ENCODE data around the gene TMEM72. TPM values are rescaled to one million over a fixed set of nuclear protein-coding genes. Genes with fewer than 3 reads are reported as not detected.

TMEM72 gene
- total RNA-seq, 6 donors from 2014 or later, result 0.06 TPM; not detected in 5

GRCh38 chr10:44934416-44935200 lies 23.5 kb downstream of the TMEM72 start:
- H3K27me3 ChIP-seq, result no peaks in the 10 kb centered on the region
- no peaks in the 10 kb centered on the region for H3K9me3 ChIP-seq
- H3K4me1 ChIP-seq, result peaks cover 13 to 26% (median 20%) of the 10 kb centered on the region in 4 donors
- peak in 1 of 2 donors; percentile 54 for DNase-seq
- no peak for ATAC-seq (ENCODE audit: low FRiP score in 2 of 2)
- TF ChIP-seq POLR2A (IDR thresholded peaks at IDR 0.05) (no peak), POLR2AphosphoS5 (IDR thresholded peaks at IDR 0.05) (no peak), CTCF (IDR thresholded peaks at IDR 0.05) (no peak), EP300 (IDR thresholded peaks at IDR 0.05) (no peak)
- 83 to 92% methylated on average over 13 to 18 of the region's 18 CpGs for WGBS, 2 donors
- no peaks in the 10 kb centered on the region for H3K36me3 ChIP-seq
- H3K4me3 ChIP-seq, result no peak overlapping the region
- no peak overlapping the region for H3K27ac ChIP-seq

- Histone ChIP-seq H3K9me3 (no peaks in the 10 kb centered on the region), H3K27me3 (no peaks in the 10 kb centered on the region), H3K27ac (peak overlapping the region in 2 of 4 donors; percentile 15 to 30), H3K36me3 (no peaks in the 10 kb centered on the region), H3K4me1 (peaks cover 13 to 26% (median 20%) of the 10 kb centered on the region in 4 donors), H3K4me3 (no peak overlapping the region)
- ATAC-seq (ENCODE audit: low FRiP score in 2 of 2), result peak in 1 of 2 donors; percentile 33
- TF ChIP-seq POLR2A (IDR thresholded peaks at IDR 0.05), result no peak
- TF ChIP-seq CTCF (IDR thresholded peaks at IDR 0.05), result no peak
- DNase-seq, result no peak
- WGBS, 2 donors, result 68% methylated on average over 7 of the region's 9 CpGs; no CpG with 5 or more reads in 1 of the 2 donors
Observed at GRCh38 chr10:44935201-44935965, 24.2 kb downstream of the TMEM72 start.

GRCh38 chr10:44935966-44936295 lies 24.8 kb downstream of the TMEM72 start:
- H3K4me1 ChIP-seq, result peaks cover 13 to 26% (median 20%) of the 10 kb centered on the region in 4 donors
- DNase-seq, result no peak
- H3K27ac ChIP-seq, result peak overlapping the region in 2 of 4 donors; percentile 15 to 30

GRCh38 chr10:44936314-44936975 lies 25.3 kb downstream of the TMEM72 start:
- Histone ChIP-seq H3K4me1 (peaks cover 13 to 26% (median 20%) of the 10 kb centered on the region in 4 donors), H3K4me3 (no peak overlapping the region), H3K36me3 (no peaks in the 10 kb centered on the region), H3K27me3 (no peaks in the 10 kb centered on the region), H3K9me3 (no peaks in the 10 kb centered on the region), H3K27ac (peak overlapping the region in 2 of 4 donors; percentile 15 to 30)
- 83 to 88% methylated on average over 5 to 7 of the region's 7 CpGs for WGBS, 2 donors
- TF ChIP-seq EP300 (IDR thresholded peaks at IDR 0.05), result no peak
- TF ChIP-seq POLR2AphosphoS5 (IDR thresholded peaks at IDR 0.05), result no peak
- no peak for TF ChIP-seq POLR2A (IDR thresholded peaks at IDR 0.05)
- no peak for TF ChIP-seq CTCF (IDR thresholded peaks at IDR 0.05)
- DNase-seq, result no peak
- ATAC-seq (ENCODE audit: low FRiP score in 2 of 2), result no peak

More at GRCh38 chr10:44935966-44936295, 24.8 kb downstream of the TMEM72 start:
- Histone ChIP-seq H3K4me3 (no peak overlapping the region), H3K9me3 (no peaks in the 10 kb centered on the region), H3K27me3 (no peaks in the 10 kb centered on the region), H3K36me3 (no peaks in the 10 kb centered on the region)
- no peak for ATAC-seq (ENCODE audit: low FRiP score in 2 of 2)
- TF ChIP-seq CTCF (IDR thresholded peaks at IDR 0.05), result no peak
- no peak for TF ChIP-seq POLR2AphosphoS5 (IDR thresholded peaks at IDR 0.05)
- 27 to 41% methylated on average over 3 of the region's 3 CpGs for WGBS, 2 donors

All from upper lobe of left lung (tissue), 6 donors.